OCI-M2 (cell line): ENCODE measurements around the gene TNF.

ENCODE experiments used
- DNase-seq: peaks from one replicate; lab custom pipeline; 2025; ENCODE audit not compliant: unreplicated experiment; lab: John Stamatoyannopoulos, UW

Gene TNF

GRCh38 chr6:31626952-31627351 is 51.6 kb downstream of the TNF start:
- DNase-seq = no peak

DNA sequence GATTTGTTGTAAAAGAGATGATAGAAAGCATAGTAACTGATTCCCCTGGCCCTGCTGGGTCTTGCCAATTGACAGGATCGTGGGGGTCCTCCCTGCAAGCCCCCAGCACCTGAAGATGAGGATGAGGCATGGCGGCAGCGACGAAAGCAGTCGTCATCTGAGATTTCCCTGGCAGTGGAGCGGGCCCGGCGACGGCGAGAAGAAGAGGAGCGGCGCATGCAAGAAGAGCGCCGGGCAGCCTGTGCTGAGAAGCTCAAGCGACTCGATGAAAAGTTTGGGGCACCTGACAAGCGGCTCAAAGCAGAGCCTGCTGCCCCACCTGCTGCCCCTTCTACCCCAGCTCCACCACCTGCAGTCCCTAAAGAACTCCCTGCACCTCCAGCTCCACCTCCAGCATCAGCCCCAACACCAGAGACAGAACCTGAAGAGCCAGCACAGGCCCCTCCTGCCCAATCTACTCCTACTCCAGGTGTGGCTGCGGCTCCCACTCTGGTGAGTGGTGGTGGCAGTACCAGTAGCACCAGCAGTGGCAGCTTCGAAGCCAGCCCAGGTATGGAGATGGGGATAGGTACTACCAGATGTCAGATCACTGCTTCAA is 52.4 kb downstream of the TNF start:
- DNase-seq = no peak
